ENCODE results near the gene KLHL29. TPM values are rescaled to one million over a fixed set of nuclear protein-coding genes. Genes with fewer than 3 reads are reported as not detected.

Gene KLHL29
- polyA plus RNA-seq, 1 donor from 2014 or later = 42.4 TPM

DNA sequence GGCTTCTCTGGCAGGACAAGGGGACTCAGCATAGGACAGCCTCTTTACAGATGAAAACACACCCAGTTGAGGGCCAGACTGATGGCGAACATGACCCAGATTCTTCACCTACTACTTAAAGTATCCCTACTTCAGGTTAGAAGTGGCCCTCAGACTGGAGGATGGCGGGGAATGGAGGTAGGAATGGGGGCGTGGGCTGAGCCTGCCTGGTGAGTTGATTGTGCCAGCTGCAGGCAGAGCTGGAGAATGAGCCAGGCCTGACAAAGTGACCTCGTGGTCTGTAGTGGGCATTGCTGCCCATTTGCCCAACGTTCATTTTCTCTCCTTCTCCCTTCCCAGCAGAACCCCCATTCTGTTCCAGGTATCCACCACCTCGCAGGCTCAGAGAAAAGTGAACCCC lies 186.1 kb downstream of the KLHL29 start:
- H3K9me3 ChIP-seq (ENCODE audit: low read length) = no peaks in the 10 kb centered on the region
- TF ChIP-seq RAD21 (conservative IDR thresholded peaks at IDR 0.05) (no peak), CTCF (IDR thresholded peaks at IDR 0.05; ENCODE audit: poor library complexity, severe bottlenecking) (no peak), SMC3 (conservative IDR thresholded peaks at IDR 0.05; ENCODE audit: poor library complexity) (no peak), EP300 (conservative IDR thresholded peaks at IDR 0.05; ENCODE audit: poor library complexity, severe bottlenecking) (no peak), MXI1 (conservative IDR thresholded peaks at IDR 0.05; ENCODE audit: poor library complexity, severe bottlenecking) (no peak), POLR2AphosphoS5 (IDR thresholded peaks at IDR 0.05) (no peak), EZH2 (IDR thresholded peaks at IDR 0.05; ENCODE audit: borderline replicate concordance, insufficient read depth, low read length, poor library complexity, severe bottlenecking) (no peak), TAF1 (IDR thresholded peaks at IDR 0.05; ENCODE audit: low read depth) (no peak)
- TF ChIP-seq, protein P1, sequence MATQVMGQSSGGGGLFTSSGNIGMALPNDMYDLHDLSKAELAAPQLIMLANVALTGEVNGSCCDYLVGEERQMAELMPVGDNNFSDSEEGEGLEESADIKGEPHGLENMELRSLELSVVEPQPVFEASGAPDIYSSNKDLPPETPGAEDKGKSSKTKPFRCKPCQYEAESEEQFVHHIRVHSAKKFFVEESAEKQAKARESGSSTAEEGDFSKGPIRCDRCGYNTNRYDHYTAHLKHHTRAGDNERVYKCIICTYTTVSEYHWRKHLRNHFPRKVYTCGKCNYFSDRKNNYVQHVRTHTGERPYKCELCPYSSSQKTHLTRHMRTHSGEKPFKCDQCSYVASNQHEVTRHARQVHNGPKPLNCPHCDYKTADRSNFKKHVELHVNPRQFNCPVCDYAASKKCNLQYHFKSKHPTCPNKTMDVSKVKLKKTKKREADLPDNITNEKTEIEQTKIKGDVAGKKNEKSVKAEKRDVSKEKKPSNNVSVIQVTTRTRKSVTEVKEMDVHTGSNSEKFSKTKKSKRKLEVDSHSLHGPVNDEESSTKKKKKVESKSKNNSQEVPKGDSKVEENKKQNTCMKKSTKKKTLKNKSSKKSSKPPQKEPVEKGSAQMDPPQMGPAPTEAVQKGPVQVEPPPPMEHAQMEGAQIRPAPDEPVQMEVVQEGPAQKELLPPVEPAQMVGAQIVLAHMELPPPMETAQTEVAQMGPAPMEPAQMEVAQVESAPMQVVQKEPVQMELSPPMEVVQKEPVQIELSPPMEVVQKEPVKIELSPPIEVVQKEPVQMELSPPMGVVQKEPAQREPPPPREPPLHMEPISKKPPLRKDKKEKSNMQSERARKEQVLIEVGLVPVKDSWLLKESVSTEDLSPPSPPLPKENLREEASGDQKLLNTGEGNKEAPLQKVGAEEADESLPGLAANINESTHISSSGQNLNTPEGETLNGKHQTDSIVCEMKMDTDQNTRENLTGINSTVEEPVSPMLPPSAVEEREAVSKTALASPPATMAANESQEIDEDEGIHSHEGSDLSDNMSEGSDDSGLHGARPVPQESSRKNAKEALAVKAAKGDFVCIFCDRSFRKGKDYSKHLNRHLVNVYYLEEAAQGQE (IDR thresholded peaks at IDR 0.05; ENCODE audit: borderline replicate concordance) = no peak
- H3K27me3 ChIP-seq (ENCODE audit: insufficient read depth, low read depth, low read length) = no peaks in the 10 kb centered on the region
- H3K4me3 ChIP-seq (ENCODE audit: low read length) = no peak overlapping the region
- peaks cover 4% of the 10 kb centered on the region for H4K20me1 ChIP-seq (ENCODE audit: insufficient read depth)
- no peak overlapping the region for H3K4me2 ChIP-seq (ENCODE audit: low read length)
- no peak overlapping the region for H2AFZ ChIP-seq (ENCODE audit: low read depth, low read length)
- H3K27ac ChIP-seq (ENCODE audit: low read length) = no peak overlapping the region
- H3K9me2 ChIP-seq (ENCODE audit: insufficient read depth, low read length) = no peaks in the 10 kb centered on the region
- H3K36me3 ChIP-seq (ENCODE audit: insufficient read depth, low read length) = no peaks in the 10 kb centered on the region
- no peaks in the 10 kb centered on the region for H3K79me2 ChIP-seq (replicated peaks; ENCODE audit: insufficient read depth, low read length)
- H3F3A ChIP-seq (ENCODE audit: insufficient read depth, low read length, poor library complexity, severe bottlenecking) = no peaks in the 10 kb centered on the region
- no peak overlapping the region for H3K9ac ChIP-seq (ENCODE audit: low read length)

- Histone ChIP-seq H3K79me2 (replicated peaks; ENCODE audit: insufficient read depth, low read length) (no peaks in the 10 kb centered on the region), H3K27me3 (ENCODE audit: insufficient read depth, low read depth, low read length) (no peaks in the 10 kb centered on the region), H3K9me3 (ENCODE audit: low read length) (no peaks in the 10 kb centered on the region), H2AFZ (ENCODE audit: low read depth, low read length) (no peak overlapping the region), H3K4me3 (ENCODE audit: low read length) (no peak overlapping the region), H3K9me2 (ENCODE audit: insufficient read depth, low read length) (no peaks in the 10 kb centered on the region), H3K27ac (ENCODE audit: low read length) (no peak overlapping the region), H3K36me3 (ENCODE audit: insufficient read depth, low read length) (no peaks in the 10 kb centered on the region), H3K9ac (ENCODE audit: low read length) (no peak overlapping the region), H3K4me2 (ENCODE audit: low read length) (no peak overlapping the region), H3F3A (ENCODE audit: insufficient read depth, low read length, poor library complexity, severe bottlenecking) (no peaks in the 10 kb centered on the region), H4K20me1 (ENCODE audit: insufficient read depth) (peaks cover 4% of the 10 kb centered on the region)
- TF ChIP-seq, protein P1 (IDR thresholded peaks at IDR 0.05; ENCODE audit: borderline replicate concordance) = no peak
- TF ChIP-seq SMC3 (conservative IDR thresholded peaks at IDR 0.05; ENCODE audit: poor library complexity) = no peak
- TF ChIP-seq TAF1 (IDR thresholded peaks at IDR 0.05; ENCODE audit: low read depth) = no peak
- no peak for TF ChIP-seq POLR2AphosphoS5 (IDR thresholded peaks at IDR 0.05)
- TF ChIP-seq MXI1 (conservative IDR thresholded peaks at IDR 0.05; ENCODE audit: poor library complexity, severe bottlenecking) = no peak
- TF ChIP-seq RAD21 (conservative IDR thresholded peaks at IDR 0.05) = no peak
- no peak for TF ChIP-seq CTCF (IDR thresholded peaks at IDR 0.05; ENCODE audit: poor library complexity, severe bottlenecking)
- no peak for TF ChIP-seq EZH2 (IDR thresholded peaks at IDR 0.05; ENCODE audit: borderline replicate concordance, insufficient read depth, low read length, poor library complexity, severe bottlenecking)
Measured at GRCh38 chr2:23571527-23572282, 186.7 kb downstream of the KLHL29 start.
